ENCODE data around the gene GMDS.

Gene GMDS

GRCh38 chr6:1729133-1729749 is 516.2 kb downstream of the GMDS start:
- in situ Hi-C loops (cut with MboI; ENCODE audit: low sequenced_read_pairs): no loop called here

- in situ Hi-C loops (cut with MboI; ENCODE audit: low sequenced_read_pairs): no loop called here
These were observed 519.0 kb downstream of the GMDS start for GRCh38 chr6:1726341-1726768.

GRCh38 chr6:1724616-1725015 is 520.8 kb downstream of the GMDS start:
- in situ Hi-C loops (cut with MboI; ENCODE audit: low sequenced_read_pairs): no loop called here

GRCh38 chr6:1724124-1724523 is 521.3 kb downstream of the GMDS start:
- in situ Hi-C loops (cut with MboI; ENCODE audit: low sequenced_read_pairs): no loop called here

GRCh38 chr6:1722801-1723200 is 522.6 kb downstream of the GMDS start:
- in situ Hi-C loops (cut with MboI; ENCODE audit: low sequenced_read_pairs): no loop called here

GRCh38 chr6:1720620-1721322 is 524.6 kb downstream of the GMDS start:
- in situ Hi-C loops (cut with MboI; ENCODE audit: low sequenced_read_pairs): no loop called here

GRCh38 chr6:1719922-1720321 is 525.5 kb downstream of the GMDS start:
- in situ Hi-C loops (cut with MboI; ENCODE audit: low sequenced_read_pairs): no loop called here

- in situ Hi-C loops (cut with MboI; ENCODE audit: low sequenced_read_pairs): no loop called here
These were observed 528.5 kb downstream of the GMDS start for GRCh38 chr6:1716868-1717267.

- in situ Hi-C loops (cut with MboI; ENCODE audit: low sequenced_read_pairs): no loop called here
These were observed 529.0 kb downstream of the GMDS start for GRCh38 chr6:1716396-1716795.

GRCh38 chr6:1715336-1715735 is 530.1 kb downstream of the GMDS start:
- in situ Hi-C loops (cut with MboI; ENCODE audit: low sequenced_read_pairs): no loop called here

GRCh38 chr6:1714654-1715053 is 530.8 kb downstream of the GMDS start:
- in situ Hi-C loops (cut with MboI; ENCODE audit: low sequenced_read_pairs): no loop called here

GRCh38 chr6:1713016-1713600 is 532.3 kb downstream of the GMDS start:
- in situ Hi-C loops (cut with MboI; ENCODE audit: low sequenced_read_pairs): no loop called here

- in situ Hi-C loops (cut with MboI; ENCODE audit: low sequenced_read_pairs): no loop called here
These were observed 533.0 kb downstream of the GMDS start for GRCh38 chr6:1712451-1712850.

- in situ Hi-C loops (cut with MboI; ENCODE audit: low sequenced_read_pairs): no loop called here
These were observed 534.3 kb downstream of the GMDS start for GRCh38 chr6:1711136-1711535.

- in situ Hi-C loops (cut with MboI; ENCODE audit: low sequenced_read_pairs): no loop called here
These were observed 536.2 kb downstream of the GMDS start for GRCh38 chr6:1709234-1709641.

GRCh38 chr6:1708820-1709219 is 536.6 kb downstream of the GMDS start:
- in situ Hi-C loops (cut with MboI; ENCODE audit: low sequenced_read_pairs): no loop called here

- in situ Hi-C loops (cut with MboI; ENCODE audit: low sequenced_read_pairs): no loop called here
These were observed 537.3 kb downstream of the GMDS start for GRCh38 chr6:1708122-1708521.

- in situ Hi-C loops (cut with MboI; ENCODE audit: low sequenced_read_pairs): no loop called here
These were observed 539.8 kb downstream of the GMDS start for GRCh38 chr6:1705630-1706029.

GRCh38 chr6:1705183-1705582 is 540.2 kb downstream of the GMDS start:
- in situ Hi-C loops (cut with MboI; ENCODE audit: low sequenced_read_pairs): no loop called here

GRCh38 chr6:1704711-1705110 is 540.7 kb downstream of the GMDS start:
- in situ Hi-C loops (cut with MboI; ENCODE audit: low sequenced_read_pairs): no loop called here

- in situ Hi-C loops (cut with MboI; ENCODE audit: low sequenced_read_pairs): no loop called here
These were observed 541.5 kb downstream of the GMDS start for GRCh38 chr6:1703923-1704322.

- in situ Hi-C loops (cut with MboI; ENCODE audit: low sequenced_read_pairs): no loop called here
These were observed 542.1 kb downstream of the GMDS start for GRCh38 chr6:1703091-1703855.
